SK-N-MC (cell line): ENCODE data around the gene TENT5C.
"Not testable (repeated sequence)": the region's sequence is repeated elsewhere in the genome, so short reads cannot be mapped to it uniquely, and the experiment has no call there.

Source experiments
- DNase-seq: peaks from one replicate; pipeline ENCODE4 v3.0.0-alpha.2; 2011; ENCODE audit warnings: low read depth, low spot score
- H3K27ac ChIP-seq: fragments of 200-600 bp; sonication (generic); 2 replicates; pipeline ENCODE4 v1.5.1; 2016; ENCODE audit warnings: mixed run types
- H3K36me3 ChIP-seq: fragments of 200-600 bp; sonication (generic); 2 replicates; pipeline ENCODE4 v1.6.1; 2017; ENCODE audit warnings: antibody characterized with exemption, low read length, mixed read lengths; ENCODE audit not compliant: insufficient read depth
- H3K4me3 ChIP-seq: fragments of 200-600 bp; sonication (generic); 2 replicates; pipeline ENCODE4 v1.5.1; 2016
- H3K9ac ChIP-seq: fragments of 200-600 bp; sonication (generic); 2 replicates; pipeline ENCODE4 v1.8.0; 2017; ENCODE audit warnings: mixed run types, mixed read lengths; ENCODE audit not compliant: insufficient read length
- H3K9me3 ChIP-seq: fragments of 200-600 bp; sonication (generic); 2 replicates; pipeline ENCODE4 v1.6.1; 2017; ENCODE audit warnings: low read depth, mild to moderate bottlenecking, antibody characterized with exemption, low read length, moderate library complexity, mixed read lengths
- EZH2 ChIP-seq: fragments of 200-600 bp; sonication (generic); IDR thresholded peaks from one replicate; pipeline ENCODE4 v1.6.1; 2017; ENCODE audit warnings: antibody characterized with exemption
- FOXP2 ChIP-seq: optimal IDR thresholded peaks from 2 replicates; pipeline ENCODE3; 2011; ENCODE audit warnings: mild to moderate bottlenecking, moderate library complexity; ENCODE audit not compliant: insufficient read depth; ENCODE audit errors: extremely low read length, control extremely low read depth
- POLR2AphosphoS5 ChIP-seq: IDR thresholded peaks from 2 replicates; pipeline ENCODE4 v1.6.1; 2012; ENCODE audit warnings: mild to moderate bottlenecking, low read depth, low read length, borderline replicate concordance

The TENT5C gene

GRCh38 chr1:117605774-117606648 lies at the start of gene TENT5C:
TENT5C (plus strand) TSS chr1:117606048; CDS start chr1:117622869, 16,821 bp downstream.
- Histone ChIP-seq H3K4me3 (peak within 1 kb of the TSS; percentile 93), H3K36me3 (no peaks in the 10 kb centered on the region), H3K9me3 (no peaks in the 10 kb centered on the region), H3K9ac (peak within 1 kb of the TSS; percentile 57), H3K27ac (no peak within 1 kb of the TSS)
- TF ChIP-seq EZH2, result no peak
- no peak for TF ChIP-seq FOXP2
- peak; percentile 73 for TF ChIP-seq POLR2AphosphoS5
- DNase-seq, result peak; percentile 89

GRCh38 chr1:117556341-117556740 lies 49.5 kb upstream of the TENT5C start:
- H3K9me3 ChIP-seq, result no peaks in the 10 kb centered on the region
- no peak overlapping the region for H3K27ac ChIP-seq
- H3K4me3 ChIP-seq, result no peak overlapping the region
- TF ChIP-seq EZH2, result no peak
- TF ChIP-seq FOXP2, result no peak
- no peak for TF ChIP-seq POLR2AphosphoS5
- H3K9ac ChIP-seq, result no peak overlapping the region
- no peak for DNase-seq
- H3K36me3 ChIP-seq, result no peaks in the 10 kb centered on the region

GRCh38 chr1:117556976-117557375 lies 48.9 kb upstream of the TENT5C start:
- no peak overlapping the region for H3K9ac ChIP-seq
- TF ChIP-seq EZH2 (no peak), FOXP2 (no peak), POLR2AphosphoS5 (no peak)
- H3K4me3 ChIP-seq, result no peak overlapping the region
- no peaks in the 10 kb centered on the region for H3K9me3 ChIP-seq
- no peaks in the 10 kb centered on the region for H3K36me3 ChIP-seq
- no peak overlapping the region for H3K27ac ChIP-seq
- no peak for DNase-seq

GRCh38 chr1:117558451-117558850 lies 47.4 kb upstream of the TENT5C start:
- not testable (repeated sequence) for H3K9me3 ChIP-seq, H3K9ac ChIP-seq, H3K4me3 ChIP-seq, H3K36me3 ChIP-seq, H3K27ac ChIP-seq, DNase-seq

GRCh38 chr1:117559139-117559538 lies 46.7 kb upstream of the TENT5C start:
- no peak for DNase-seq
- no peaks in the 10 kb centered on the region for H3K36me3 ChIP-seq
- no peak overlapping the region for H3K4me3 ChIP-seq
- H3K27ac ChIP-seq, result no peak overlapping the region
- no peaks in the 10 kb centered on the region for H3K9me3 ChIP-seq
- no peak overlapping the region for H3K9ac ChIP-seq
- TF ChIP-seq FOXP2, result no peak
- no peak for TF ChIP-seq EZH2

GRCh38 chr1:117559985-117560384 lies 45.9 kb upstream of the TENT5C start:
- no peak overlapping the region for H3K4me3 ChIP-seq
- TF ChIP-seq POLR2AphosphoS5 (no peak), EZH2 (no peak), FOXP2 (no peak)
- H3K9me3 ChIP-seq, result no peaks in the 10 kb centered on the region
- no peaks in the 10 kb centered on the region for H3K36me3 ChIP-seq
- H3K9ac ChIP-seq, result no peak overlapping the region
- DNase-seq, result no peak
- no peak overlapping the region for H3K27ac ChIP-seq

- no peak overlapping the region for H3K27ac ChIP-seq
- no peak for TF ChIP-seq FOXP2
- no peak for TF ChIP-seq EZH2
- no peak for TF ChIP-seq POLR2AphosphoS5
- no peak for DNase-seq
- H3K9ac ChIP-seq, result no peak overlapping the region
- no peaks in the 10 kb centered on the region for H3K36me3 ChIP-seq
- H3K4me3 ChIP-seq, result no peak overlapping the region
- no peaks in the 10 kb centered on the region for H3K9me3 ChIP-seq
These were observed 44.8 kb upstream of the TENT5C start for GRCh38 chr1:117561071-117561470.

GRCh38 chr1:117561551-117561950 lies 44.3 kb upstream of the TENT5C start:
- Histone ChIP-seq H3K36me3 (no peaks in the 10 kb centered on the region), H3K9ac (no peak overlapping the region), H3K9me3 (no peaks in the 10 kb centered on the region), H3K27ac (no peak overlapping the region), H3K4me3 (no peak overlapping the region)
- no peak for DNase-seq
- TF ChIP-seq EZH2 (no peak), FOXP2 (no peak)
